Measurements from ENCODE around the gene ASIC5.

- TF ChIP-seq CTCF (IDR thresholded peaks at IDR 0.05) (no peak), POLR2A (IDR thresholded peaks at IDR 0.05) (no peak)
Measured at GRCh38 chr4:155911905-155912304, 45.8 kb upstream of the ASIC5 start.

Data from ovary (tissue), 3 donors.